Superior temporal gyrus (tissue), 1 donor: ENCODE data around the gene BLM.

Experiments
- DNase-seq: peaks from one replicate; pipeline ENCODE4 v3.0.0-alpha.2; 2016; ENCODE audit errors: extremely low spot score

Gene BLM

GRCh38 chr15:90787881-90788280 is 70.7 kb downstream of the BLM start:
- DNase-seq, result no peak

DNA sequence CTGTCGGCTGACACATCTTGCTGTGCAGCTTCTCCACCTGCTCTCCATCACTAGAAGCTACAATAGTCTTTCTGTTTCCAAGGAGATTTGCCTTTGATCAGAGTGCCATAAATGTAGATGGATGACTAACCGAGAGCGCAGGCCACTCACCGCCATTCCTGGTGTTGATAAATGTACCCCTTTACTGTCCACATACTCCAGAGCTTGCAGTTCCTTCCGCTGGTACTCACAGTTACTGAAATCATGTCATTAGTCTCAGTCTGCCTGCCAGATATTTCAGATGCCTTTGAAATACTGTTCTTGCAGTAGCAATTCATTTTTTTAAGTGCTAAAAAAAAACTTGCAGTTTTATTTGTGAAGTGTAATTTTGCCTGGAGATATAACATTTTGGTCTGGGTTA is 72.3 kb downstream of the BLM start:
- DNase-seq, result peak; percentile 30

DNA sequence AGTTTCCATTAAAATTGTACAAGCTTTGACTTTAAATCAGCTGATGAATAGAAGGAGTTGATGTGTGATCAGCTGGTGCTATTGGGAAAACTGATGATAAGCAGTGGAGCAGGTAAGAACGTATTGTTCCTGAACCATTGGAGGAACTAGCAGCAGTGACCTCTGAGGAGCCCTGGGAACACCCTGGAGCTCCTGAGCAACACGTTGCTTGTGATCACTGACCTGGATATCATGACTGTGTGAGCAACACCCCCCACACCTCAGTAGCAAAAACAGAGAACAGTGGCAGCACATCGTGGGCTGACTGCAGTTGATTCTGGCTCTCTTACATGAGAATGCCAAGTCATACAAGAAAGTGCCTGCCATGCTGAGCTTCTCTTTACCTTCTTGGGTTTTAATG is 72.9 kb downstream of the BLM start:
- peak; percentile 23 for DNase-seq

DNA sequence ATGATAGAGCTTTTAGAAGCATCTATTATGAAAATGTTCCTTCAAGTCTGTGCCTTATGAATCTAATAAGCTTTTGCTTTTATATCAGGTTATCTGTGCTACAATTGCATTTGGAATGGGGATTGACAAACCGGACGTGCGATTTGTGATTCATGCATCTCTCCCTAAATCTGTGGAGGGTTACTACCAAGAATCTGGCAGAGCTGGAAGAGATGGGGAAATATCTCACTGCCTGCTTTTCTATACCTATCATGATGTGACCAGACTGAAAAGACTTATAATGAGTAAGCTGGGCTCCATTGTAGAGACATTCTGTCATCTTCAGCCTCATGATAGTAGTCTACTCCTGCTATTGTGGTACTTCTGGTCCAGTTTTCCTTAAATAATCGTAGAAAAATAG is 73.4 kb downstream of the BLM start:
- peak; percentile 21 for DNase-seq

DNA sequence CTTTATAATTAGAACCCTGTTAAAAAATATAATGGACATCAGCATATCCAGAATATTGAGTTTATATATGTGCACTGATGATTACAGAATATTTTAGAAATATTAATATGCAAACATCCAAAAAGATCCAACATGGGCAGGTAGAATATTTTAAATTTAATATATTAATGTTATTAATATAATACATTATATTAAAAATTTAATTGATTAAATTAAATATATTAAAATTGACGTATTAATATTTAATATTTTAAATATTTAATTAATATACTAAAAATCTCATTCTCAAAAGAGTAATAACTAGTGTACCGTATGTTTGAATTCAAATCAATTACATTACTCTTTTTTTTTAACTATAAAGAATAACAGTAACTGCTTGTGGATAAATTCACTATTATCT is 77.4 kb downstream of the BLM start:
- no peak for DNase-seq

DNA sequence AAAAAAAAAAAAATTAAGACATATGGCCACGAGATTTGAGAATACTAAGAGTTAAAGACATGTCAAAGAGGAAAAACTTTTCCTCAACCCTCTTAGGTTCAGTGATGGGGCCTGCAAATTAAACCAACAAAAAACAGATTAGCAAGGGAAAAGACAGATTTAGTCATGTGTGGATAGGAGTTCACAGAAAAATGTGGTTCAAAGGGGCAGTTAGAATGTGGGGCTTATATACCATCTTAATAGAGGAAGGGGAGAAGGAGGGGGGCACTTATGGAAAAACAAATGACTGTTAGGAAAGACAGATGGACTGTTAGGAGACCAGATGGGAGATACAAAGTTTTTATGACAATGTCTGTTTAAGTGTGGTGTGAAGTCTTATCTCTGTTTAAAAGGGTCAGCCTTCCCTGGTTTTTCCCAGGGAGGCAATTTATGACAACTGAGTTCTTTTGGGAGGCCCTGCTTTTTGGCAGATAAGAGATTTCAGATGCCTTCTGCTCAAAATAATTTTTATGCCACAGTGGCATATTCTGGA is 82.6 kb downstream of the BLM start:
- no peak for DNase-seq

GRCh38 chr15:90801803-90802202 is 84.7 kb downstream of the BLM start:
- DNase-seq, result no peak

- no peak for DNase-seq
Observed at GRCh38 chr15:90807074-90807785, 90.1 kb downstream of the BLM start.

- DNase-seq, result no peak
Observed at GRCh38 chr15:90807786-90808086, 90.6 kb downstream of the BLM start.

- DNase-seq, result no peak
Observed at GRCh38 chr15:90808517-90809235, 91.5 kb downstream of the BLM start.

GRCh38 chr15:90809536-90809935 is 92.4 kb downstream of the BLM start:
- no peak for DNase-seq

DNA sequence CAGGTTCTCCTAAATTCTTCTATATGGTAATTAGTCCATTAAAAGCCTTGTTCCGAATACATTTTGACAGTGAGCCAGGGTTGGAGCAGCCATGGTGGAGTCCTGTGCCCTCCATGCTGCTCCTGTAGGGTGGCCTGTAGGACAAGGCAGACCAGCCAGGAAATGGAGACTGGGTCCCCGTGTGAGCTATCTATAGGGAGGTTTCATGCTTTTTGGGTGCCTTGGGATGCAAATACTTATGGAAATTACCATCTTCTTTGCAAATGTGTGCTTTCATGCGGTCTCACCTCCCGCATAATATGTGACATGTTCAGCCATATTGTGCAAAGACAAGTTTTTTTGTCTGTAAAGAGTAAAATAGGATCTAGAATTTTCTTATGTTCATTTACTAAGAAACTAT is 93.2 kb downstream of the BLM start:
- no peak for DNase-seq

- DNase-seq, result no peak
Observed at GRCh38 chr15:90812171-90812957, 95.2 kb downstream of the BLM start.

GRCh38 chr15:90812958-90813265 is 95.8 kb downstream of the BLM start:
- no peak for DNase-seq

DNA sequence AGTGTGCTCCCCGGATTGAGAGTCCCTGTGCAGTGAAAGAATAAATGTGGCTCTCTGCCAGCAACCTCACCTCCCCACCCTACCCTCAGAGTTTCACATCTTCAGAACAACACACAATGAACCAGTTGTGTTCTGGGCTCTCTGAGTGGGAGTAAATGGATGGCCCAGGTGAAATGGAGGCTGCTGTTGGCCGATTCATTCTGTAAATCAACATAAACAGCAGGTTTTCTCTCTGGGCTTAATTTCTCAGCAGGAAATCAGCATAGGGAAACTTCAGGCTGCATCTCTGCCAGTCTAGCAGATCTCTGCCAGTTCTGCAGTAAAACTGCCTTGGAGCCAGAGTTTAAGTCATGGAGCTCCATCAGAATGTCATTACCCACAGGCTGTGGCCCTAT is 96.6 kb downstream of the BLM start:
- DNase-seq, result no peak

DNA sequence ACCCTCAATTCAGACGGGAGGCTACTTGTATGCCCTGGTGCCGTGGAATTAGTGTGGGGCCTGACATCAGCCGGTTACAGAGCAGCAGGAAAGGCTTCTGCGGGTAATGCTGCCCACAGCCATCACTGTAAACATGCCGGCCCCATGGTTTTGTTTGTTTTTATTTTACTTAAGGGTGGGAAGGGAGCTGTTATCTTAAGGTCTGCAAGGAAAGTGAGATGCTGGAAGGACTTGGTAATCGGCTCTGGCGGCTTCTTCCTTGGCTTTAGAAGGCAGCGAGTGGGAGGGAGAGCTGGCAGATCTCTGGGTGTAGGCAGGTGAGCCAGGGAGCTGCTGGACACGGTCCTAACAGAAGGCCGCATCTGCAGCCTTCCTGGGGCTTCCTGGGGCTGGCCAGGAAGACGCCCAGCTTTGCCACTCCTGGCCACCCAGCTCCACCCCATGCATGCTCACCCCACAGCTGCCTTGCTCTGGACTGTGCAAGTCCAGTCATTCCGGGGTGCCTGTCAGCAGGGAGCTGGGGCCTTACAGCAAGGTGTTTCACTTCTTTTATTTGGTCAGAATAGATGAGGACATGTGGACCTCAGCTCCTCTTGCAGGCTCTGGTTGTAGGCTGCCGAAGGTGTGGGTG is 97.2 kb downstream of the BLM start:
- DNase-seq, result peak; percentile 36

DNA sequence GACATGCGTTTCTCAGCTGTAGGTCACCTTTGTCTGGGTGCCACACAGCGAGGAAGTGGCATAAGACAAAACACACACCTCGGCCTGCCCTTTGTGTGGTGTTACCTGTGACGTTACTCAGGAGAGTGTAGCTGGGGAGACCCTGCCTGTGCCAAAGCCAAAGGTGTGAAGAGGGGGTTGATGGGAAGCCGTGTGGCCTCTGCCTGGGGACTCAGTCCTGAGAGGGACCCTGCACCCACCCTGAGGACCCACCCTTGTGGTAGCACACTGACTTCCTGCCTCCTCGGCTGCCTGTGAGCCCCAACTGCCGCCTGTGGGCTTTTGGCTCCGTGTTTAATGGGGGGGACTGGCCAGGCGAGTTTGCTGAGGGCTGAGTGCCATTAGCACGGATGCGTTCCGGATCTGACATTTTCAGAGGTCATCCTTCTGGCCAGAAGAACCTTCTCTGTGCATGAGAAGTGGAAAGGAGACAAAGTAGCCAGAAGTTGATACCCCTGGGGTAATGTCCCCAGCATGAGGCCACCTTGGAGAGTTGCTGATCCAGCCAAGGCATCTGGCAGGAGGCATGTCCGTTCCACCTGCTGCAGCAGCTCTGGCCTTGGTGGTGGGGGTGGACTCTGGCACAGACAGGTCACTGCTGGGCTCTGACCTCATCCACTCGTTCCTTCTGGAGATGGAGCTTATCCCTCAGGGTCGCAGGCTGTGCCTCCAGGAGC is 99.4 kb downstream of the BLM start:
- no peak for DNase-seq

DNA sequence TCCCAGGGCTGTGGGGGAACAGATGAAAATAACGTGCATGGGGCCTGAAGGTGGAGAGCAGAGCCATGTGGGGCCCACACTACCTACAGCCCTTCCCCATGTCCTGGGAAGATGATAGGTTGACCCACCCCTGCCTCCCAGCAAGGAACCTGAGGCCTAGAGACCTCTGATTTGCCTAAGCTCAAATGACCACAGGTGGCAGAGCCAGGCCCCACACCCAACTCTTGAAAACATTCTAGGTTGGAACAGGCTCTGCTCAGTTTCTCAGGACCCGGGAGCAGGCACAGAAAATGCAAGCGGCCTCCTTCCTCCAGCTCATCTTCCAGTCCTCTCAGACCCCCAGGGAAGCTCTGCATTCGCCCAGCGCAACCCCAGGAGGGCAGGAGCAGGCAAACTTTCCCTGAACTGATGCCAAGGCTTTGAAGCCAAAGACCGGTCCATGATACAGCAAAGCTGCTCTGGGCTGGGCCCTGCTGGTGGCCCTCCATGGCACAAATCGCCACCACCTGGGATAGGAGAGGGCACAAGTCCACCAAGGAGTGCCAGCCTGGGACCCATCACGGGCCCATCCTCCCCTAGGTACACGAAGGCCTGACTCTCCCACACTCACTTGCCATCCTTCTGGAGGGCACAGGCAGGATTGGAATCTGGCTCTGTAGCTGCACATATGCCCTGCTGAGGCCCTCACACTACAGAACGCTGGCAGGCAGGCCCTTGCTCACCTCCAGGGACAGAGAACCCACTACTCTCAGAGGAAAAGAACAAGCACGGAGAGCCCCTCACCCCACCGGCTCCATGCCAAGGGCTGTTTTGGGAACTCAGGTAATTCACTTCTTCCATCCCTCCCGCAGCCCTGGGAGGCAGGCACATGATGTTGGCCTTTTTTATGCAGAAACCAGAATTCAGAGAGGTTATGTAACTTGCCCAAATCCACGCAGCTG is 100.2 kb downstream of the BLM start:
- DNase-seq, result no peak

DNA sequence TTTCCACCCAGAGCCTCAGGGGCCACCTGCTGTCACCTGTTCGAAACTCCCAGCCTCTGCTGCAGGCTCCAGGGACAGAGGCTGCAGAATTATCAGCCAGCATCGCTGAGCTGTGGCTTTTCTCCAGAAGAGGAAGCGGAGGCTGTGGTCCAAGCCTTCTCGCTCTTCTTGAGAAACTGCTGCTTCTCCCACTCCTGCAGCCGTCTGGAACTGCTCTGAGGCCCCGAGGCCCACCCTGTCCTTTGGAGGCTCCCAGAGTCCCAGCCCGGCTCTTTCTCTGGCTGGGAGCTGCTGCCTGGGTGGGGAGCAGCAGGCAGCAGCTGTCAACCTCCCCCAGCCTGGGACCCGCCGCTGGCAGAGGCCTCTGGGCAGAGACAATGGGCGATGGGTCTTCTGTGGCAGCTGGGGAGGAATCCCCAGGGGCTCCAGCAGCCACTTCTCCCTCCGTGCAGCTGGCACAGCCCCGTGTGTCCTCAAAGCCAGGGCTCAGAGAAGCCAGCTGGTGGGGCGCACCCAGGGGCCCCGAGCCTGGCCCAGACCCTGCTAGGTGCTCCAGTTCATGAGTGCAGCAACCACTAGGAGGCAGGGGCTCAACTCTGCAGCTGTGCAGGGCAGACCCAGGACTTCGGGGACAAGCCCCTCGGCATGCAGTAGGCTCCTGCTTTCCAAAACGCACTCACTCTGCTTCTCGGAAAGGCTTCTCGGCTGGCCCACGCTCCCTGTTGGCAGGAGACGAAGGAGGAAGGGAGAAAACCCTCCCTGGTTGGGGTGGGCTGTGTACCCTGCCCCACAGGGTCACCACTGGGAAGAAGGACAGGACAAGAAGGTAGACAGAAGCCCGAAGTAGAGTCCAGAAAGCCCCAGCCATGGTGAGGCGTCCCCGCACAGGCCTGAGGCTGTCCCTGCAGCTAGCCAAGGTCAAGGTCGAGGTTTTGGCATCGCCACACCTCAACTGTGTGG is 101.4 kb downstream of the BLM start:
- DNase-seq, result peak; percentile 32
